Right lung (tissue), 5 donors: ENCODE measurements around the gene ABTB1. TPM values are rescaled to one million over a fixed set of nuclear protein-coding genes. Genes with fewer than 3 reads are reported as not detected.
A peak's percentile ranks its signal among the peaks of the same experiment; 100 is the strongest.

Source experiments
- DNase-seq, 2 donors: peaks; one replicate each; pipeline ENCODE4 v3.0.0-alpha.2; 2013
- polyA plus RNA-seq, 5 donors: library from polyadenylated mRNA; unstranded; fragments of 120-200 nt; gene quantifications; one replicate each; pipeline versions ENCODE4 v1.2.1 to v1.2.3, GENCODE V29; 2013; ENCODE audit warnings: inconsistent platforms in 1 of 5, low replicate concordance in 1 of 5; ENCODE audit not compliant: insufficient read length in 5 of 5, insufficient read depth in 1 of 5

The ABTB1 gene
- polyA plus RNA-seq, 5 donors: 21.4 to 30.2 (median 22.4) TPM

DNA sequence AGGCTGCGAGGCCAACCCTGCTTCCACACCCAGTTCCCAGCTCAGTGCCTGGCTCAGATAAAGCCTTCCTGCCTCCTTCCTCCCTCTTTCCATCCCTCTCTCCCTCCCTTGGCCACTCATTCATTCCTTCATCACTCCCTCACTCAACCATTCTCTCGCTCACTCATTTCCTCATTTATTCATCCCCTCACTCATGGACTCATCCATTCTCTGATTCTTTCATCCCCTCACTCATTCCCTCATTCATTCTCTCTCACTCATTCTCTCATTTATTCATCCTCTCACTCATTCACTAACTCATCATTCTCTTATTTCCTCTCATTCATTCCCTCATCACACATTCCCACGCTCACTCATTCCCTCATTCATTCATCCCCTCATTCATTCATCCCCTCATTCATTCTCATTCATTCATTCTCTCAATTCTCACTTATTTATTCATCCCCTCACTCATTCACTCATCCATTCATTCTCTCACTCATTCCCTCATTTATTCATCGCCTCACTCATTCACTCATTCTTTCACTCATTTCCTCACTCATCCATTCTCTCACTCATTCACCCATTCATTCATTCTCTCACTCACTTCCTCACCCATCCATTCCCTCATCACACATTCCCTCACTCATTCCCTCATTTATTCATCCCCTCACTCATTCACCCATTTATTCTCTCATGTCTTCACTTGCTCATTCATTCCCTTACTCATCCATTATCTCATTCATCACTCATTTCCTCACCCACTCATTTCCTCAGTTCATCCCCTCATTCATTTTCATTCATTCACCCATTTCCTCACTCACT is 13.2 kb downstream of the ABTB1 start:
- no peak for DNase-seq

DNA sequence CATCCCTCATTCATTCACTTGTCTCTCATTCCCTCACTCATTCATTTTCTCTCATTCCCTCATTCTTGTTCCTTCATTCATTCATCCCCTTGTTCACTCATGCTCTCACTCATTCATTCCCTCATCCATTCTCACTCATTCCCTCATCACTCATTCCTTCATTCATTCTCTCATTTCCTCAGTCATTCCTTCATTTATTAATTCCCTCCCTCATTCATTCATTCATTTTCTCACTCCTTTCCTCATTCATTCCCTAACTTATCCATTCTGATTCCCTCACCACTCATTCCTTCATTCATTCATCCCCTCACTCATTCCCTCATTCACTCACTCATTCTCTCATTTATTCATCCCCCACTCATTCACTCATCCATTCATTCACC is 13.8 kb downstream of the ABTB1 start:
- DNase-seq: no peak

DNA sequence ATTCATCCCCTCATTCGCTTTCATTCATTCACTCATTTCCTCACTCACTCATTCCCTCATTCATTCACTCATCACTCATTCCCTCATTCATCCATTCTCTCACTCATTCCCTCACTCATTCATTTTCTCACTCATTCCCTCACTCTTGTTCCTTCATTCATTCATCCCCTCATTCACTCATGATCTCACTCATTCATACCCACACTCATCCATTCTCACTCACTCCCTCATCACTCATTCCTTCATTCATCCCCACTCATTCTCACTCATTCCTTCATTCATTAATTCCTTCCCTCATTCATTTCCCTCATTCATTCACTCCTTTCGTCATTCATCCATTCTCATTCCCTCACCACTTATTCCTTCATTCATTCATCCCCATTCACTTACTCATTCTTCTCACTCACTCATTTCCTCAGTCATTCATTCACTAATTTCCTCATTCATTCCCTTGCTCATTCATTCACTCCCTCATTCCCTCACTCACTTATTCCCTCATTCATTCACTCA is 14.5 kb downstream of the ABTB1 start:
- no peak for DNase-seq

DNA sequence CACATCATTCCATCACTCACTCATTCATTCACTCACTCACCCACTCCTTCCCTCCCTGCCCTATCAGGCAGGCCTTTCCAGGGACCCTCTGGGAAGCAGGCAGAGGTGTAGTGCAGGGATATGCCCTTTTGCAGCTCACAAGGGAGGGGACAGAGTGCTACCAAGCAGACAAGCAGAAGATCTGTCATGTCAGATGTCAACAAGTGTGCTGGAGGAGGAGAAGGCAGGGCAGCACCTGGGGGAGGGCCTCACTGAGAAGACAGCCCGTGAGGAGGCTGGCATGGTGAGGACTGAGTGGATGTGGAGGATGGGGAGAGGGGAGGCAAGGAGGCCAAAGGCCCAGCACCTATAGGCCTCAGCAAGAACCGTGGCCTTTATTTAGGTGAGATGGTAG is 15.3 kb downstream of the ABTB1 start:
- DNase-seq: no peak

DNA sequence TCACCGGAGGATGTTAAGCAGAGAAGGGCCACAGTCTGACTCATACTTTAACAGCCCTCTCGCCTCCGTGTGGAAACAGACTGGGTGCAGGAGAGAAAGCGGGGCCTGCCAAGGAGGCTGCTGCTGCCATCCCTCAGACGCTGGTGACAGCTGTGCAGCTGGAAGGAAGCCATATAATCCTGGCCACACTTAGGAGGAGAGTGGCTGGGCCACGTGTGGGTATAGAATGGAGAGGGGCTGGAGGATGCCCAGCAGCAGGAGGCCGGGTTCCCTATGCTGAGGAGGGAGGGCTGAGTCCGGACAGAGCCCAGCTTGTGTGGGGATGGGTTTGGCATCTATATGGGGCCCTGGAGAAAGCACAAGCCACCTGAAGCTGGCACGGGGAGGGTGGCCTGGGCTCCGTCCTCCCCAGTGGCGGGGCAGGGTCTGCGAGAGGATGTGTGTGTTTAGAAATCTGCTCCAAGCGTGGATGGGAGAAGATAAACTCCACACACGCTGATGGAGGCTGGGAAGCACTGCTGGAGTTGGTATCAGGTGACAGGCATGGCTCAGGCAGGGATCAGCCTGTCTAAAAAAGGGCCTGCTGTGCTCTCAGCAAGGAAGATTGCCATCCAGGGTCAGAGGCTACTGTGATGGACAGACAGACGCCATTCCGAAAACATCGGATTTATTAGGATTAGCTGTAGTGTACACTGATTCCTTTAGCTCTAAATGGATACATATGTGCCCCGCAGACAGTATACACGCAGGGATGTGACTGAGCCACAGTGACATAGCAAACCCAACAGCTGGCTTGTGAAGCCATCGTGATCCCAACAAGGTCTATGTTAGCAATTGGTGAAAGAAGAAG is 15.9 kb downstream of the ABTB1 start:
- no peak for DNase-seq

DNA sequence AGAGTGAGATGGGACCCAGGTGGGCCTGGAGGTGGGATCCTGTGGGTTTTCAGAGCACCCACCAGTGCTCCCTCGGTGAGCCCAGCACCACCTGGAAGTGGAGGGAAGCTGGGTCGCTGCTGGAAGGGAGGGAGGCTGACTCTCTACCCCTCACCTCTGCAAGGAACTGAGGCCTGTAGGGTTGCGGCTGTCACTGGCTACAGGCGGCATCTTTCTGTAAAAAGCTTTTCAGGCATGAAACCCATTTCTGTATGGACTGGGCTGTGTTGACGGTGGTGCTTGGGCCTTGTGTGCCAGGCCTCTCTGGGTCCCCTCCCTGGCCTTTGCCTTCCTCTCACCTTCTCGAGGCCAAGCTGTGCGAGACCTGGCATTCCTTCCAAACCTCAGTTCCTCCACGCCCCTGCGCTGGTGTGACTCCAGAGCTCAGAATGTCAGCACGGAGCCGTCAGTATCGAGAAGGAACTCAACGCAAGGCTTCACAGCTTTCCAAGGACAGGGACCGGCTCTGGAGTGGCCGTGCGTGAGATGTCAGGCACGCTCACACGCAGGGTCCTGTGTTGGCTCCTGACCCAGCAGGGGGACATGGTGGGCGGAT is 16.6 kb downstream of the ABTB1 start:
- no peak for DNase-seq

DNA sequence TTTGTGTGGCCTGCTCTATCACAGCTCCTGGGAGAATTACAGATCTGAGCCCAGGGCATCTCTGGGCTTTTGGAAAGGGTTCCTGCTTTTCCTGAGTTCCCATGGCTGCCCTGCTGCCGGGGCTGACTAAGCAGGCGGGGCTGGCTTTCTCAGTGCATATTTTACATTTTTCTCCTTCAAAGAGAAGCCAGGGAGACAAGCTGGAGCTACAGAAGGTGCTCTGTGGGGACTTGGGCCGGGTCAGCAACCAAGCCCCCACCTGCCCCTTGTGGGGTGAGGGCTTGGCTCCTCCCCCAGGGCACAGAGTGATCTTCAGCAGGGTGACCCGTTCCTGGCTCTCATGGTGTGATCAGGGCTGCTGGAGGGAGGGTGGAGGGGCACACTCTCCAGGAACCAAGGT is 17.4 kb downstream of the ABTB1 start:
- DNase-seq: no peak

DNA sequence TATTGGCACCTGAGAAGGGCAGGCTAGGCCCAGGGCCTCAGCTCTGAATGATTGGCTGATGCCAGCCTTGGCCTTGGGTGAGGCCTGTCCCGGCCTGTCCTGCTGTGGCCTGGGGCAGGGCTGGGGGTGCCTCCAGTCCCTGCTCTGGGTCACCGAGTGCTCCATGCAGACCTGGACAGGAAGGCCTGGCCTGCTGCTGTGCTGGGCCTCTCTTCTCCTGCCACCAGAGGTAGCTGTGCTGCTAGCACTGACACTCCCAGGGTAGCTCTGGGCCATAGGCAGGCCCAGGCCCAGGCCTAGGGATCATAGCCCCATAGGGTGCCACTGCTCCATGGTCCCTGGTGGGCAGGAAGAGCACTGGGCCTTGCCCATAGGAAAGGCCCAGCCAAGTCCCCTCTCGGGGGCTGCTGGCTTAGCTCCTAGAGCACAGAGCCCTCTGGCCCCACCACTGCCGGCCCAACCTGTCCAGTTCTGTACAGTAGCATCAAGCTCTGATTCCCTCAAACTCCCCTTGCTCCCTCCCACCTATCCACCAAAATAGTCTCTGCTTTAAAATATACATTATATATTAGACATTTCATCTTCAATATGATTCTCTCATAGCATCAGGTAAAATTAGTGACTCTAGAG is 18.2 kb downstream of the ABTB1 start:
- DNase-seq: no peak

DNA sequence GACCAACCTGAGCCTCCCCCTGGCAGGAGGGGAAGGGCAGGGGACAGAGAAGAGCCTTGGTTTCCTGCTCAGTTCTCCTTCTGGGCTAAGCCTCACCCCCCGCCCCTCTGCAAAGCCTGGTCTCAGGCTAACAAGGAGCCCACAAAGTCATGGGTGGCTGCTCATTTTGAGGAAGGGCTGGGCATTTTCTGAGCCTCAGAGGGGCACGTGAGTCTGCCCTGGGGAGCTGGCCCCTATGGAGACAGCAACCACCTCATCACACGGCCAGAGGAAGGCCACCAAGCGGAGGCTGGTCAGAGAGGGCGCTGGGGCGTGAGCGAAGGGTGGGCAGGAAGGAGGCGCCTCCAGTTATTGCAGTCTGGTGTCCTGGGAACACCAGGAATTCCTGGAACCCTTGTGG is 18.7 kb downstream of the ABTB1 start:
- DNase-seq: no peak

DNA sequence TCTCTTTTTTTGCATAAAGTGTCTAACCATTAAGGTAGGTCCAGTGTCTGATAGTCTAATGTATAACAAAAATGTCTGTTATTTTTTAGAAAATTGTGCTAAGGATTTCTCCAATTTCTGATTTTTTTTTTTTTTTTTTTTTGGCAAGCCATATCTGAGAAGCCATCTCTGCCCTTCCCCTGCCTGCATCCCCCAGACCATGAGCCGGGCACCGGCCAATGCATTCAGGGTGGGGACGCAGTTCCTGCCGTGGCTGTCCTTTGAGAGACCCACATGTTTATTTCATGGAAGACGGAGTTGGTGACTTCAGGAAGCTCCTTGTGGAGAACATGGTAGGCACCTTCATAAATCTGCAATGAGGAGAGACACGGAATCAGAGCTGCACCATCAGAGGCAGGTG is 19.2 kb downstream of the ABTB1 start:
- no peak for DNase-seq

DNA sequence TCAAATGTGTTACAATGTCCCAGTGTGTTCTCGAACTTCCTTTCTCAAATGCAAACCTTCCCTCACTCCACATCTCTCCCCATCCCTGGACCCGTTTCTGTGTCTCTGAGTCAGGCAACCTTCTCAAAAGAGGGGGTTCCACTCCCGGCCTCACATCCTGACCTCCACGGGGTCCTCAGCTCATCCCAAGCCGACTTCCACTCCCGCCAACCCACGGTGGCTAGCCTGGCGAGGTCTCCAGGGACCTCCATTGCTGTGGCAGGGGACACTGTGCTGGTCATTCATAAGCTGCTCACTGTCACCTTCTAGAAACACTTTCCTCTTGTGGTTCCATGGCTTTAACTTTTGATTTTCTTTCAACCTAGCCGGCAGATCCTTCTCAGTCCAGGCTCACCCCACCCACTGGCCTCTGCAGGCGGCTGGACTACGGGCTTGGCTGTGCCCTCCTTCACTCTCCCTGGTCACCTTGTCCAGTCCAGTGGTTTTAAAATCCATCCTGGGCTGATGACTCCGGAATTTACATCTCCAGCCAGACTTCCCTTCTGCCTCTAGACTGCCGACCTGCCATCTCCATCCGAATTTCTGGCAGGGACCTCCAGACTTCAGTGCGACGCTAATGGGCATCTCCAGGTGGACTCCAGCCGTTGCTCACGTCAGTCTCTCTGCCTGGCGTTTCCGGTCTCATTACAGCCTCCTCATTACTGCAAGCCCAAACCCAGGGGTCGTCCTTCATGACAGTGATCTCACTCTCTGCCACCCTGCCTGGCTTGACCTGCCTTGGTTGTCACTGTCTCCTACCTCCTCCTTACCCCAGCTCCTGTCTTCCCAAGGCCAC is 20.0 kb downstream of the ABTB1 start:
- no peak for DNase-seq

DNA sequence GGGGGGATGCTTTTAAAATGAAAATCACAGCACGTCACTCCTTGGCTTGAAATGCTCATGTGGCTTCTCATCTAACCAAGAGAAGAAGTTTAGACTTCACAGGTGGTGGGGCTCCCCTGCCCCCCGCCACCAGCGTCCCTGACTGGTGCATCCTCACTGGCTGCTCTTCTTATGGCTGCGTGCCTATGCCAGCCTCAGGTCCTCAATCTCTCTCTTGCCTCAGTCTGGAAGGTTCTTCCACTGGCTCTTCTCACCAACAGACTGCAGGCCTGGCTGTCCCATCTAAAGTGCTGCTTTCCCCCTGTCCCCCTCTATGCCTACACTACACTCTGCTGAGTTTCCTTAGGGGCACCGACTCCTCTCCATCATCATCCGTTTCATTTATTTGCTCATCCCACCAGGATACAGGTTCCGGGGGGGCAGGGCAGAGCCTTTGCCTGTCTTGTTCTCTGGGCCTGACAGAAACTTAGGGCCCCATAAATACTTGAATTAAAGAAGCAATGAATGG is 20.6 kb downstream of the ABTB1 start:
- no peak for DNase-seq

DNA sequence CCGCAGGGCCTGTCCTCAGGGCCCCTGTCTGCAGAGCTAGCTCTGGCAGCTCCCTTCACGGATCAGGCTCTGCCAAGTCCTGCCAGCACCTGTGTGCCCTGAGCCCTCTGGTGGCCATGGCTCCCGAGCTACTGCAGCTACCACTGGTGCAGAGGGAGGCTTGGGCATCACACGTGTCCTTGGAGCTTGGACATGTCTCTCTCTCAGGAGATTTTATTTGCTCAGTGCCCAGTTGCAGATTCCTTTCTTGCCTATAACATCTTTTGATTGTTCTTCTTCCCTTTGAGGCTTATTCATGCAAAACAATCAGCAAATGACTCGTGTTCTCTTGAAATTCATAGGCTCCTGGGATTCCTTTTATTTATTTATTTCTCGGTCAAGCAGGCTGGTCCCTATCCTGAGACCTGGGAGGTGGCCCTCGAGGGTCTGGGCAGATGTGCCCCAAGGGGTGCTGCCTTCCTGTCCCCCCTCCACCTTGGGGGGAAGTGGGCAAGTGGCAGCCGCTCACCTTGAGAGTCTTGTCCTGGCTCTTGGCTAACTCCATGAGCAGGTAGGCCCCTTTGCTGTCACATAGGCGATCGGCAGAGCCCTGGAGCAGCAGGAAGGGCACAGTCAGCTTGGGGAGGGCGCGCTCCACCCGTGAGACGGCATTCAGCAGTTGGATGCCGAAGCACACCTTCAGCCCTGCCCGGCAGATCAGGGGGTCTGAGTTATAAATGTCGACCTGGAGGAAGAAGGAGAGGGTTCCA is 21.9 kb downstream of the ABTB1 start:
- no peak for DNase-seq

DNA sequence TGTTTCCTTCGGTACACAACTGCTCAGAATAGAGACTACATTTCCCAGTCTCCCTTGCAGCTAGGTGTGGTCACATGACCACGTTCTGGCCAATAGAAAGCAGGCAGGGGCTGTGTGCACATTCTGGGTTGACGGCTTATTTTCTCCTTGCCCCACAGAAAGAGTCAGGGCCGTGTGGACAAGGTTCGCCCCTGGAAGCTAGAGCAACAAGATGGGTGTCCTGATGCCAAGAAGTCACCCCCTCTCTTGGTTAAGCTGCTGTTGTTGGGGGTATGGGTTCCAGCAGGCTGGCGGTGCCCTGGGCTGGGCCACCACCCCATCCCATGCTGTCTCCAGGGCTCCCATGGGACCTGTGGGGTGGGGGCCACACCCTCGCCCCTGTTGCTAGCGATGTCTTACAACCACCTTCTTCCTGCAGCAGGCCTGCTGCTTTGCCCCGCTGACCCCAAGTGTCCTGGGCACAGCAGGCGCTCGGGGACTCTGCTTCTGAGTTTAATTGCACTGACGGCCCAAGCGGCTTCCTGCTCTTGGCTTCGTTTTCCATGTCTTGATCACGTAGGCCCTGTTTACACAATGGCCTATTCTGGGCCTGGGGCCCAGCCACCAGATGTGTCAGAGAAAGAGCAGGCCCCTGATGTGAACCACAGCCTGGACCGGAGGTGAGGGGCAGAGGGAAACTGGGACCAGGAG is 24.9 kb downstream of the ABTB1 start:
- DNase-seq: peak; percentile 92 to 94

DNA sequence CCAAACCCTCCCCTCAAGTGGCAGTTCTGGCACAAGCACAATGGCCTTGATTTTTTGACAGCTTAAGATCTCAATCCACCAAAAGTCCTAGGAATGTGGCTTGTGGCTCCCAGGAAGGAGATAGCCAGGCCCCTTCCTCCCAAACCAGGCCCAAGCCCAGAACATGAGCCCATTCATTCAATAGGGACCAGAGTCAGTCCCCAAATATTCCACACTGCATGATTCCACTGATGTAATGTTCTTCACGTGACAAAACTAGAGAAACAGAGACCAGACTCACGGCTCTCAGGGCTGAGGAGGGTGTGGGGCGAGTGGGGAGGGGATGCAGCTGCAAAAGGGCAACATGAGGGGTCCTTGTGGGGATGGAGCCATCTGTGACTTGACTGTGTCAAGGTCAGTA is 25.5 kb downstream of the ABTB1 start:
- DNase-seq: no peak

DNA sequence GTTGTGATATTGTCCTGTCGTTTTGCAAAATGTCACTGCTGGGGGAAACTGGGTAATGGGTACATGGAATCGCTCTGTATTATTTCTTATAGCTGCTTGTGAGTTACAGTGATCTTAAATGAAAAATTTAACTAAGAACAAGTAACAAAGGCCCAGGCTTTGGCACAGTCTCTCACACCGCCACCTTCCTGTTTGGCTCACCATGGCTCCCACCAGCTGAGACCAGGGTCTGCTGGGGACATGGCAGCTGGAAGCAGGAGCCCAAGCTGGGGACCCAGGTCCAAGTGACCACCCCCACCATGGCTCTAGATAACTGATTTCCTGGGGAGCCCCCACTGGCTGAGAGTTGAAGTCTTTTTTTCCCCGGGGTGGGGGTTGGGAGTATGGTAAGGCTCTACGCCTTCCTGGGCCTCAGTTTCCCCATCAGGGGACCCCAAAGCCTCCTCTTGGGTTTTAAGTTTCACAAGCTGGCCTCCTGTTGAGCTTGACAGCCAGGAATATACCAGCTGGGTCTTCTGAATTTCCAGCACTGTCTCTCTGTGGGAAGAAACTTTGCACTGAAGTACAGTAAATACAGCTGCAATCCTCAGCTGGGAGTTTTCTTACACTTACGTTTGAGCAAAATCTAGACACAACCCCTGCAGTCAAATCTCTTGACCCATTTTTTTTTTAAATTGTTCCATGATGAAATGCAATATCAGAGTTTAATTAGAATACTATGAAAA is 26.1 kb downstream of the ABTB1 start:
- DNase-seq: peak; percentile 54

DNA sequence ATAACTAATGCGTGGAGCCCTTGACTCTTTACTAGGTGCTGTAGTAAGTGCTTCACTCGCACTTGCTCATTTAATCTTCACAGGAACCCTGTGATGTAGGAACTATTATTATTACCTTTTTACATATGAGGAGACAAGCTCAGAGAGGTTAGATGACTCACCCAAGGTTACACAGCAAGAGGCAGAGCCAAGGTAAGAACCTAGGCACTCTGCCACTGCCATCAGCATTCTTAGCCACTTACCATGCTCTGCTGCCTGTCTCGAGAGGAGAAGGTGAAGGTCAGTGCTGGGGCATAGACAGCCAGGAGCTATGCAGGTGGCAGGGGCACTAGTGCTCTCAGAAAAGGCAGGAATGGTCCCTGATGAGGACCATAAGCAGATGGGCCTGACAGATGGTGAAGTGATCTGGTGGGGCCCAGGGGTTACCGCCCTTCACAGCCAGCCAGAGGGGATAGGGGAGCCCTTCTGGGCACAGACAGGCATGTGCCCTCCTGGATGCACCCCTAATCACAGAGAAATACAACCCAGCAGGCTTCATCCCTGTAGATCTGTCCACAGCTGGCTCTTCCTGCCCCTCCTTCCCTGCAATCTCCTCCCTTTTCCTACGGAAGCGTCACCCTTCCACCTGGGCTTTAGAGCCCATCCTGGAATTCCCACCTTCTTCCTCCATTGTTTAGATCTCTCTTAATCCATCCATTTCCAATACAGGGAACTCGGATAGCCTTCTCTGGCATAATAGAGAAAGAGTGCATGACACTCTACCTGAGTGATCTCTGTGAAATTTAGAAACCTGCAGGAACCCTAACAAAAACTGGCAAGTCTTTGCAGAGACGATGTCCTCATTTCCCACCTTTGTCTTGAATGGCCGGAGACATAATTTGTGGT is 26.9 kb downstream of the ABTB1 start:
- DNase-seq: no peak

DNA sequence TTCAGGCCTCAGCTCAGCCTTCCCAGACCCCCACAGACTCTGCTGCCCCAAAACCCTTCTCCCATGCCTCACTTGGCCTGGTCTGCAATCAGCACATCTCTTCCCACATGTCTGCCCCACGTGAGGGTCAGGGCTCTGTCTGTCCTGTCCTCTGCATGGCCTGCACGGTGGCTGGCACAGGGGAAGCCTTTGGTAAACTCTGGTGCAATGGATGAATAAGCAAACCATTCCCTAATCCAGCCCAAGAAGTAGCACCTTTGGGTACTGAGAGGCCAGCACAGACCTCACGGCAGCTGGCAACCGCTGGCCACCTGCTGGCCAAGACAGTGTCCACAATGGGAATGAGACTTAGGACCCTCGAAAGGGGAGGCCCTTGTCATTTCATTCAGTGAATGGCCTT is 27.7 kb downstream of the ABTB1 start:
- DNase-seq: no peak
